Jurkat, Clone E6-1 (cell line): ENCODE results near the gene CD14. TPM values are rescaled to one million over a fixed set of nuclear protein-coding genes. Genes with fewer than 3 reads are reported as not detected.
A peak's percentile ranks its signal among the peaks of the same experiment; 100 is the strongest.
"Not testable (repeated sequence)": the region's sequence is repeated elsewhere in the genome, so short reads cannot be mapped to it uniquely, and the experiment has no call there.

ENCODE experiments used
- DNase-seq: peaks from one replicate; pipeline ENCODE4 v3.0.0-alpha.2; 2011; ENCODE audit warnings: low read depth, low spot score
- H3K4me3 ChIP-seq: 2 replicates; pipeline ENCODE4 v1.5.1; 2011; ENCODE audit warnings: mild to moderate bottlenecking, low read length, control low read depth, moderate library complexity
- polyA plus RNA-seq: library from polyadenylated mRNA; unstranded; fragments of >200 nt; gene quantifications from one replicate; pipeline ENCODE4 v1.2.1, GENCODE V29; 2012; ENCODE audit warnings: missing spikeins; ENCODE audit not compliant: insufficient read length, insufficient read depth

CD14 gene
- polyA plus RNA-seq = not detected

GRCh38 chr5:140633021-140633471 is at the start of gene CD14:
Gene CD14 (minus strand): TSS chr5:140633175. CDS start chr5:140633071, 104 bp downstream.
- no peak for DNase-seq
- H3K4me3 ChIP-seq = no peak within 1 kb of the TSS

- H3K4me3 ChIP-seq = no peak overlapping the region
- no peak for DNase-seq
Measured at GRCh38 chr5:140678993-140679392, 46.0 kb upstream of the CD14 start.

GRCh38 chr5:140677947-140678346 is 45.0 kb upstream of the CD14 start:
- H3K4me3 ChIP-seq = no peak overlapping the region
- DNase-seq = no peak

- no peak for DNase-seq
- no peak overlapping the region for H3K4me3 ChIP-seq
Measured at GRCh38 chr5:140674629-140675028, 41.7 kb upstream of the CD14 start.

GRCh38 chr5:140674211-140674610 is 41.2 kb upstream of the CD14 start:
- DNase-seq = no peak
- H3K4me3 ChIP-seq = no peak overlapping the region

- no peak for DNase-seq
- no peak within 1 kb of the TSS for H3K4me3 ChIP-seq
Measured at GRCh38 chr5:140673187-140673976, 40.4 kb upstream of the CD14 start, which contains the start of gene DND1. Gene DND1 (minus strand): TSS chr5:140673576. CDS start chr5:140673542, 34 bp downstream.

- H3K4me3 ChIP-seq = no peak overlapping the region
Measured at GRCh38 chr5:140672455-140673186, 39.6 kb upstream of the CD14 start.

GRCh38 chr5:140671472-140672125 is 38.6 kb upstream of the CD14 start:
- H3K4me3 ChIP-seq = no peak overlapping the region

More at GRCh38 chr5:140672455-140673186, 39.6 kb upstream of the CD14 start:
- no peak for DNase-seq

GRCh38 chr5:140671035-140671434 is 38.1 kb upstream of the CD14 start:
- H3K4me3 ChIP-seq, DNase-seq: not testable (repeated sequence)

More at GRCh38 chr5:140671472-140672125, 38.6 kb upstream of the CD14 start:
- DNase-seq = no peak

GRCh38 chr5:140664359-140665119 is 31.6 kb upstream of the CD14 start, which contains the start of gene WDR55:
Gene WDR55 (plus strand): TSS chr5:140664904. CDS start chr5:140664913, 9 bp downstream.
- DNase-seq = peak; percentile 83
- H3K4me3 ChIP-seq = peak within 1 kb of the TSS; percentile 77

GRCh38 chr5:140664030-140664358 is 31.0 kb upstream of the CD14 start:
- H3K4me3 ChIP-seq = peak overlapping the region; percentile 77
- no peak for DNase-seq

- not testable (repeated sequence) for H3K4me3 ChIP-seq, DNase-seq
Measured at GRCh38 chr5:140660371-140660770, 27.4 kb upstream of the CD14 start.

GRCh38 chr5:140658870-140659269 is 25.9 kb upstream of the CD14 start:
- no peak for DNase-seq
- H3K4me3 ChIP-seq = no peak overlapping the region

GRCh38 chr5:140647042-140647419 is 14.1 kb upstream of the CD14 start:
- peak overlapping the region; percentile 95 for H3K4me3 ChIP-seq
- DNase-seq = no peak

GRCh38 chr5:140642718-140643117 is 9.7 kb upstream of the CD14 start:
- no peak overlapping the region for H3K4me3 ChIP-seq
- no peak for DNase-seq

GRCh38 chr5:140641716-140642115 is 8.7 kb upstream of the CD14 start:
- no peak for DNase-seq
- H3K4me3 ChIP-seq = no peak overlapping the region

- DNase-seq = peak; percentile 86
- H3K4me3 ChIP-seq = peak within 1 kb of the TSS; percentile 88
Measured at GRCh38 chr5:140639148-140639981, 6.4 kb upstream of the CD14 start, which contains the start of gene TMCO6. Gene TMCO6 (plus strand): TSS chr5:140639451. CDS start chr5:140639528, 77 bp downstream.

GRCh38 chr5:140638898-140639147 is 5.8 kb upstream of the CD14 start:
- peak overlapping the region; percentile 88 for H3K4me3 ChIP-seq
- DNase-seq = not testable (repeated sequence)
